H1 (cell line): ENCODE measurements around the gene TBC1D9B. TPM values are rescaled to one million over a fixed set of nuclear protein-coding genes. Genes with fewer than 3 reads are reported as not detected.

Experiments
- ASH2L ChIP-seq: fragments of 200-600, 300-600 bp; sonication (generic); IDR thresholded peaks from one replicate; pipeline ENCODE4 v1.7.1; 2017; ENCODE audit warnings: low read length
- MAFK ChIP-seq: IDR thresholded peaks from 2 replicates; pipeline ENCODE4 v1.6.1; 2012; ENCODE audit warnings: low read depth, mild to moderate bottlenecking, improper control_type of control experiment, low read length
- SUZ12 ChIP-seq: fragments of 200-600 bp; sonication (generic); IDR thresholded peaks from 2 replicates; pipeline ENCODE4 v1.6.1; 2012; ENCODE audit warnings: mild to moderate bottlenecking, inconsistent platforms, low read length, moderate library complexity, mixed read lengths
- polyA plus RNA-seq, 7 experiments: library from polyadenylated mRNA; depleted of rRNA in 3 of 7; stranded (reverse) in 5 of 7; unstranded in 2 of 7; fragments of >200 nt in 5 of 7; fragments of 200-250 nt in 2 of 7; gene quantifications; 1 replicate in 5 of 7; 2 replicates in 1 of 7; 4 replicates in 1 of 7; pipeline versions ENCODE4 v1.2.1 to v1.2.3, GENCODE V29; 2011 to 2013; ENCODE audit warnings: missing spikeins in 2 of 7, mixed read lengths in 2 of 7
- total RNA-seq: library from RNA; stranded (reverse); fragmentation: NEBNext Ultra II Directional; extraction: Animal tissue kit (Norgen Biotek cat#: 25700); gene quantifications from 2 replicates; pipeline ENCODE4 v1.2.1, GENCODE V29; 2021

Gene TBC1D9B
- total and polyA plus RNA-seq, 2 of the 8 experiments (the other 6 are each of a cell fraction or from before 2014, with no cell fraction given) = 33.6 to 57.1 TPM

DNA sequence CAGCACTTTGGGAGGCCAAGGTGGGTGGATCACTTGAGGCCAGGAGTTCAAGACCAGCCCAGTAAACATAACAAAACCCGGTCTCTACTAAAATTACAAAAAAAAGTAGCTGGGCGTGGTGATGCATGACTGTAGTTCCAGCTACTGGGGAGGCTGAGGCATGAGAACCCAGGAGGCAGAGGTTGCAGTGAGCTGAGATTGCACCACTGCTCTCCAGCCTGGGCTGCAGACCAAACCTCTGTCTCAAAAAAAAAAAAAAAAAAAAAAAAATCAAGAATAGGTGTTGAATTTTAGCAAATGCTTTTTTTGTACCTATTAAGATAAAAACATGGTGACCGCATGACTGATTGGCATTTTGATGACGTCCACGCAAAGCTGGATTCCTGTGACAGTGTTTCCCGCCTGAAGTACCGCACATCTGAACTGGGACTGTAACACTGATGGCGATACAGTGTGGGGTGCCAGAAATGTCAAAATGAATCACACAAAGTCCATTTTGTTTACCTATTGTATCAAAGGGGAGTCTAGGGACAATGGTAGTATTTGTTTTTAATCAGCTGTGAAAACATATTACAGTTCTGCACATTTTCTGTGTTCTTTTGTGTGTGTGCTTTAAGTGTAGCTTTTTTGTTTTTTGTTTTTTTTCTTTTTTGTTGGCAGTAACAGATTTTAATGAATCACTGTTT, 23.2 kb upstream of the TBC1D9B start (continued):
- TF ChIP-seq SUZ12 (no peak), ASH2L (no peak), MAFK (no peak)
